Activated CD4-positive, alpha-beta T cell treated with anti-CD3 and anti-CD28 coated beads, Interleukin-2, amount 50 U/mL, for 16 hours (primary cell): Measurements from ENCODE around the gene TERB2.
"Not testable (repeated sequence)": the region's sequence is repeated elsewhere in the genome, so short reads cannot be mapped to it uniquely, and the experiment has no call there.

ENCODE experiments used
- DNase-seq: peaks from one replicate; pipeline ENCODE4 v3.0.0-alpha.2; 2020

The TERB2 gene

GRCh38 chr15:45003731-45004410 is 47.4 kb downstream of the TERB2 start:
- DNase-seq = not testable (repeated sequence)

GRCh38 chr15:45004590-45005175 is 48.2 kb downstream of the TERB2 start:
- peak; percentile 9 for DNase-seq

- DNase-seq = no peak
Measured at GRCh38 chr15:45009046-45009445, 52.6 kb downstream of the TERB2 start.

GRCh38 chr15:45015114-45015513 is 58.6 kb downstream of the TERB2 start:
- DNase-seq = not testable (repeated sequence)

GRCh38 chr15:45020222-45020900 is 63.9 kb downstream of the TERB2 start:
- not testable (repeated sequence) for DNase-seq

GRCh38 chr15:45020901-45021259 is 64.4 kb downstream of the TERB2 start:
- DNase-seq = not testable (repeated sequence)

GRCh38 chr15:45021348-45021747 is 64.9 kb downstream of the TERB2 start:
- no peak for DNase-seq

GRCh38 chr15:45022871-45023658 is 66.6 kb downstream of the TERB2 start, which contains the start of gene SORD:
TSS of gene SORD (plus strand) at chr15:45023195. CDS start at chr15:45023284, 89 bp downstream.
- DNase-seq = peak; percentile 93

- no peak for DNase-seq
Measured at GRCh38 chr15:45023659-45024225, 67.3 kb downstream of the TERB2 start.

GRCh38 chr15:45024649-45025048 is 68.2 kb downstream of the TERB2 start:
- DNase-seq = not testable (repeated sequence)

- DNase-seq = not testable (repeated sequence)
Measured at GRCh38 chr15:45025627-45026026, 69.1 kb downstream of the TERB2 start.

GRCh38 chr15:45026651-45027190 is 70.2 kb downstream of the TERB2 start:
- DNase-seq = no peak

GRCh38 chr15:45027220-45027619 is 70.7 kb downstream of the TERB2 start:
- no peak for DNase-seq
